ENCODE measurements around the gene G6PC3. TPM values are rescaled to one million over a fixed set of nuclear protein-coding genes. Genes with fewer than 3 reads are reported as not detected.

Gene G6PC3
- total and polyA plus RNA-seq, 4 donors, result 22.7 to 40.0 (median 31.4) TPM

DNA sequence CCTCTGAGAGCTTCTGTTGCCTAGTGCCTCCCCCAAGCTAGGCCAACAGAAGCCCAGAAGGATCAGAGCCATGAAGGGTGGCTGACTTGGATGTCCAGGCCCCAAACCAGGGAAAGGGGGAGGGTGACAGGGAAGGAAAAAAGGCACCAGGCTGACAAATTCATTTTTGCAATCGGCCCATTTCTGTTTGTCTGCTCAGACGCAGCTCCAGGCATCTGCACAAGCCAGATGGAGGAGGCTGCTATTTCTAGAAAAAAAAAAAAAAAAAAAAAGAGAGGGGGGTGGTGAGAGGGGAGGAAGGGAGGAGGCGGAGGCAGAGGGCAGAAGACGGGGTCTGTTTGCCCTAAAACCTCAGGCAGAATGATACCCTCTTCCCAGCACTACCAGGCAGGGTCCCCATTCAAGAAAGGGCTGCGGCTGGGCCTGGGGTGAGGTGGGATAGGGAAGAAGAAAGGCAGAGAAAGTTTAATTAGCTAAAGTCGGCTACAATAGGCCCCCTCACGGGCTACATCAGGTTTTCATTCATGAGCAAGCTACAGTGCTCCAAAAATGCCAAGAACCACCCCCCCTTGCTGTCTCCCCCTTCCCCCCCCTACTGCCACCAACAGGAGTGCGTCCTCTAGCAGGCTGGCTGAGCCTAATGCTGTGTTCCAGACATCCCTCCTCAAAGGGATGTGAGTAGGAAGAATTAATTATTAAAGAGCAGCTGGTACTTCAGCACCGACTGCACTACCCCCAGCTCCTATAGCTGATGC lies 50.5 kb downstream of the G6PC3 start:
- no peaks in the 10 kb centered on the region for H3K4me1 ChIP-seq (ENCODE audit: control insufficient read depth in 1 of 2, insufficient read depth in 2 of 2, low read length in 2 of 2)

DNA sequence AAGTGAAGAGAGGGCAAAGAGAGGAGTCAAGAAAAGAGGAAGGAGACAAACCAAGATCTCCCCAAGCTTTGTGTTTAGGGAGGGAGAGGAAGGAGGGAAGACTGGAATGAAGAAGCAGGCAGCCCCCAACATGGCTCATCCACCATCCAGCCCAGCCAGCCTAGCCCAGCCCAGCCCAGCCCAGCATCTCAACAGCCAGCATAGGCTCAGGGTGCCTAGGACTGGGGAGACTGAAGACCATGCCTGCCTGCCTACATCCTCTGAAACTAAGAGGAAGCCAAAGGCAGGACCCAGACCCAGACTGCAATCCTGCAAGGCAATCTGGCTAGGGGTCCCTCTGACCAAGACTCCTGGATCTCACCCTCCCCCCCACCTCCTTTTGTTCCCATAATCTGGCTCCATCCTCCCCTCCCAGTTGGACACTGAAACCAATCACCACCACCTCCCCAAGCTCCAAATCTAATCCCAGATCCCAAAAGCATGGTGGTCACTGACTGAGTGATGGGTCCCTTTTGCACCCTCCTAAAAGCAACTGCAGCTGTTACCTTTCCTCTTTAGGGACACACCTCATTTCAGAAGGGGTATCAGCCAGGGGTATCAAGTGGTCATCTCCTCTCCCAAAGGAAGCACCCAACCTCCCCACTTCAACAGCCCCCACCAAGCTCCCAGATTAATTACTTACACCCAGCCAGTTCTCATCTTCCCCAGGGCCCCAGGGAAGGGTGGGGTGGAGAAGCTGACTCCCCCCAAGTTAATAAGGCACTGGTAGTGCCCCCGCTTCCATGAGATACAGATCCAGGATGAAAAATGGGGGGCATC lies 51.7 kb downstream of the G6PC3 start:
- DNase-seq (no peak), ATAC-seq (ENCODE audit: low FRiP score) (no peak)
- 13% methylated on average over 1 of the region's 1 CpG for WGBS, 2 donors
- Histone ChIP-seq H3K4me3 (ENCODE audit: low read length in 2 of 2) (peak overlapping the region; percentile 96 to 98), H3K36me3 (ENCODE audit: control insufficient read depth in 1 of 2, insufficient read depth in 2 of 2, low read length in 1 of 2) (no peaks in the 10 kb centered on the region), H3K27ac (ENCODE audit: low read depth in 1 of 2, low read length in 2 of 2) (peak overlapping the region in 1 of 2 donors; percentile 69), H3K9me3 (ENCODE audit: control insufficient read depth, low read length) (no peaks in the 10 kb centered on the region), H3K27me3 (ENCODE audit: control insufficient read depth in 1 of 2, insufficient read depth in 2 of 2, low read length in 1 of 2) (no peaks in the 10 kb centered on the region), H3K4me1 (ENCODE audit: control insufficient read depth in 1 of 2, insufficient read depth in 2 of 2, low read length in 2 of 2) (no peaks in the 10 kb centered on the region)
- intact Hi-C loops (cut with DNase I), result loop anchor here in 1 of 2 donors (10.0 kb wide), 1 partner anchor 217 kb away; the partner anchor contains the start of gene MPP2

More for the DNA sequence above, 50.5 kb downstream of the G6PC3 start:
- Histone ChIP-seq H3K9me3 (ENCODE audit: control insufficient read depth, low read length) (no peaks in the 10 kb centered on the region), H3K27me3 (ENCODE audit: control insufficient read depth in 1 of 2, insufficient read depth in 2 of 2, low read length in 1 of 2) (no peaks in the 10 kb centered on the region), H3K27ac (ENCODE audit: low read depth in 1 of 2, low read length in 2 of 2) (no peak overlapping the region), H3K36me3 (ENCODE audit: control insufficient read depth in 1 of 2, insufficient read depth in 2 of 2, low read length in 1 of 2) (no peaks in the 10 kb centered on the region), H3K4me3 (ENCODE audit: low read length in 2 of 2) (no peak overlapping the region)
- 12 to 15% methylated on average over 9 of the region's 9 CpGs for WGBS, 2 donors
- intact Hi-C loops (cut with DNase I), result loop anchor here in 1 of 2 donors (10.0 kb wide), 1 partner anchor 216 kb away; the partner anchor contains the start of gene MPP2
- ATAC-seq (ENCODE audit: low FRiP score), result no peak
- no peak for DNase-seq

GRCh38 chr17:44122816-44123355 lies 52.4 kb downstream of the G6PC3 start:
- peak; percentile 27 for ATAC-seq (ENCODE audit: low FRiP score)
- 0 to 1% methylated on average over 27 to 32 of the region's 32 CpGs for WGBS, 2 donors
- H3K4me1 ChIP-seq (ENCODE audit: control insufficient read depth in 1 of 2, insufficient read depth in 2 of 2, low read length in 2 of 2), result no peaks in the 10 kb centered on the region
- DNase-seq, result no peak
- H3K36me3 ChIP-seq (ENCODE audit: control insufficient read depth in 1 of 2, insufficient read depth in 2 of 2, low read length in 1 of 2), result no peaks in the 10 kb centered on the region
- intact Hi-C loops (cut with DNase I), result loop anchor here in 1 of 2 donors (1.0 to 10.0 kb wide), 3 partner anchors 15 to 218 kb away; partner anchors contain the start of gene MPP2
- H3K27me3 ChIP-seq (ENCODE audit: control insufficient read depth in 1 of 2, insufficient read depth in 2 of 2, low read length in 1 of 2), result no peaks in the 10 kb centered on the region
- no peaks in the 10 kb centered on the region for H3K9me3 ChIP-seq (ENCODE audit: control insufficient read depth, low read length)
- H3K27ac ChIP-seq (ENCODE audit: low read depth in 1 of 2, low read length in 2 of 2), result peak overlapping the region; percentile 69 to 76
- H3K4me3 ChIP-seq (ENCODE audit: low read length in 2 of 2), result peak overlapping the region; percentile 96 to 98

DNA sequence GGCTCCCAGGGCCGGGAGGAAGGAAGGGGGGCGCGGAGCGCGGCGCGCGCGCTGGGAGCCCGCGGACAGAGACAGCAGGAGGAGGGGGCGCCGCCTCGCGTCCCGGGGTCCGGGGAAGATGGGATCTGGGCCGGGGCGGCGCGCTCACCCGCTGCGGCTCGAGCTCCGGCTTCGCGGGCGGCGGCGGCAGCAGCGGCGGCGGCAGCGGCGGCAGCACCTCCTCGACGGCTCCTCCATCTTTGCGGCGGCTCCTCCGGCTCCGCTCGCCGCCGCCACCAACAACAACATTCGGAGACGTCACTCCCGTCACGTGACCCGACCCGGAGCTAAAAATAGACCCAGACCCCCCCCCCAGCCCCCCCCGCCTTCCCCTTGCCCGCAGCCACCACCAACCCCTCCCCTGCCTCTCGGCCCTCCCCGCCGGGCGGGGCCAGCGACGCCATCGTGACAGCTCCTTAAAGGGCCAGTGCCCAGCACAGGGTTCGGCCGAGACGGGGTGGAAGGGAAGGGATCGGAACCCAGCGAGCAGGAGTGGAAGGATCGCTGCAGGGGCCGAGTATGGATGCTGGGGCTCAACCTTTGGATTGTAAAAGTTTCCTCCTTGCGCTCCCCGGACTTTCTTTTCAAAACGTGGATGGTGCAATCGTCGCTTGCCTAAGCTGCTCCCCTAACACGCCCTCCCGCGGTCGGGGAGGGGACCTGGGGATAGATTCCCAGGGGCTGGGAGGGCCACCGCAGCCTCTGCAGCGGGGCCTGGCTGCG lies 53.0 kb downstream of the G6PC3 start, which contains the start of gene HDAC5:
TSS of gene HDAC5 (minus strand) at position 286 of the 762 bp plus-strand sequence. CDS start 6,126 bp downstream, outside the sequence.
- Histone ChIP-seq H3K36me3 (ENCODE audit: control insufficient read depth in 1 of 2, insufficient read depth in 2 of 2, low read length in 1 of 2) (no peaks in the 10 kb centered on the region), H3K27me3 (ENCODE audit: control insufficient read depth in 1 of 2, insufficient read depth in 2 of 2, low read length in 1 of 2) (no peaks in the 10 kb centered on the region), H3K4me3 (ENCODE audit: low read length in 2 of 2) (peak within 1 kb of the TSS; percentile 96 to 98), H3K27ac (ENCODE audit: low read depth in 1 of 2, low read length in 2 of 2) (peak within 1 kb of the TSS; percentile 69 to 76), H3K4me1 (ENCODE audit: control insufficient read depth in 1 of 2, insufficient read depth in 2 of 2, low read length in 2 of 2) (no peaks in the 10 kb centered on the region), H3K9me3 (ENCODE audit: control insufficient read depth, low read length) (no peaks in the 10 kb centered on the region)
- DNase-seq (peak; percentile 98), ATAC-seq (ENCODE audit: low FRiP score) (peak; percentile 98)
- WGBS, 2 donors, result 0 to 1% methylated on average over 44 to 78 of the region's 78 CpGs
- intact Hi-C loops (cut with DNase I), result loop anchor here in 1 of 2 donors (1.0 to 10.0 kb wide), 3 partner anchors 15 to 219 kb away; partner anchors contain the start of gene MPP2

GRCh38 chr17:44124118-44124438 lies 53.5 kb downstream of the G6PC3 start:
- Histone ChIP-seq H3K36me3 (ENCODE audit: control insufficient read depth in 1 of 2, insufficient read depth in 2 of 2, low read length in 1 of 2) (no peaks in the 10 kb centered on the region), H3K9me3 (ENCODE audit: control insufficient read depth, low read length) (no peaks in the 10 kb centered on the region), H3K27ac (ENCODE audit: low read depth in 1 of 2, low read length in 2 of 2) (peak overlapping the region; percentile 18 to 46), H3K4me1 (ENCODE audit: control insufficient read depth in 1 of 2, insufficient read depth in 2 of 2, low read length in 2 of 2) (no peaks in the 10 kb centered on the region), H3K27me3 (ENCODE audit: control insufficient read depth in 1 of 2, insufficient read depth in 2 of 2, low read length in 1 of 2) (no peaks in the 10 kb centered on the region), H3K4me3 (ENCODE audit: low read length in 2 of 2) (peak overlapping the region; percentile 37 to 41)
- no peak for DNase-seq
- no peak for ATAC-seq (ENCODE audit: low FRiP score)
- 1 to 3% methylated on average over 8 of the region's 8 CpGs for WGBS, 2 donors
- intact Hi-C loops (cut with DNase I), result loop anchor here in 1 of 2 donors (10.0 kb wide), 1 partner anchor 219 kb away; the partner anchor contains the start of gene MPP2

Other genes with a start within 250 kb of the G6PC3 start
- gene MPP3, start 237.6 kb upstream of the G6PC3 start, total RNA-seq, result 10 to 100 TPM; 14.6 to 15.7 TPM
- 10 to 100 TPM in 1 of 2 donors, 1 to 10 TPM in 1; 3.1 to 25.2 TPM for gene MPP3, start 237.6 kb upstream of the G6PC3 start, polyA plus RNA-seq
- gene CD300LG, start 223.6 kb upstream of the G6PC3 start, total RNA-seq, result 1 to 10 TPM; 3.9 to 9.4 TPM
- under 1 TPM; 0.05 to 0.13 TPM for gene CD300LG, start 223.6 kb upstream of the G6PC3 start, polyA plus RNA-seq
- gene MPP2, start 163.2 kb upstream of the G6PC3 start, total RNA-seq, result 10 to 100 TPM; 11.5 to 14.2 TPM
- 1 to 10 TPM; 1.4 to 5.5 TPM for gene MPP2, start 163.2 kb upstream of the G6PC3 start, polyA plus RNA-seq
- gene PPY, start 128.3 kb upstream of the G6PC3 start, total RNA-seq, result not detected
- gene PPY, start 128.3 kb upstream of the G6PC3 start, polyA plus RNA-seq, result not detected
- gene PYY, start 116.8 kb upstream of the G6PC3 start, total RNA-seq, result not detected
- 1 to 10 TPM in 1 of 2 donors, under 1 TPM in 1; 0.20 to 1.1 TPM for gene PYY, start 116.8 kb upstream of the G6PC3 start, polyA plus RNA-seq
- gene NAGS, start 66.1 kb upstream of the G6PC3 start, total RNA-seq, result 1 to 10 TPM in 1 of 2 donors, under 1 TPM in 1; 0.94 to 1.3 TPM
- 1 to 10 TPM in 1 of 2 donors, under 1 TPM in 1; 0.33 to 6.0 TPM for gene NAGS, start 66.1 kb upstream of the G6PC3 start, polyA plus RNA-seq
- gene TMEM101, start 55.8 kb upstream of the G6PC3 start, total RNA-seq, result 10 to 100 TPM; 15.2 to 16.7 TPM
- gene TMEM101, start 55.8 kb upstream of the G6PC3 start, polyA plus RNA-seq, result 10 to 100 TPM; 21.5 to 25.0 TPM
- gene LSM12, start 4.1 kb upstream of the G6PC3 start, total RNA-seq, result 10 to 100 TPM; 36.9 to 43.4 TPM
- gene LSM12, start 4.1 kb upstream of the G6PC3 start, polyA plus RNA-seq, result 10 to 100 TPM; 19.0 to 19.8 TPM
- gene HDAC5, start 52.9 kb downstream of the G6PC3 start, total RNA-seq, result 10 to 100 TPM; 69.7 to 82.6 TPM
- 10 to 100 TPM; 28.9 to 83.4 TPM for gene HDAC5, start 52.9 kb downstream of the G6PC3 start, polyA plus RNA-seq
- 1 to 10 TPM in 1 of 2 donors, under 1 TPM in 1; 0.58 to 1.3 TPM for gene HROB, start 71.2 kb downstream of the G6PC3 start, total RNA-seq
- gene HROB, start 71.2 kb downstream of the G6PC3 start, polyA plus RNA-seq, result 1 to 10 TPM in 1 of 2 donors, not detected in 1; 1.7 TPM
- gene ASB16, start 100.0 kb downstream of the G6PC3 start, total RNA-seq, result 1 to 10 TPM; 1.4 to 2.1 TPM
- 1 to 10 TPM in 1 of 2 donors, under 1 TPM in 1; 0.88 to 1.4 TPM for gene ASB16, start 100.0 kb downstream of the G6PC3 start, polyA plus RNA-seq
- 10 to 100 TPM; 25.8 to 39.7 TPM for gene TMUB2, start 116.2 kb downstream of the G6PC3 start, total RNA-seq
- 10 to 100 TPM; 13.4 to 59.8 TPM for gene TMUB2, start 116.2 kb downstream of the G6PC3 start, polyA plus RNA-seq
- 10 to 100 TPM; 62.9 to 67.5 TPM for gene ATXN7L3, start 129.1 kb downstream of the G6PC3 start, total RNA-seq
- gene ATXN7L3, start 129.1 kb downstream of the G6PC3 start, polyA plus RNA-seq, result 10 to 100 TPM; 18.7 to 35.7 TPM
- gene UBTF, start 148.9 kb downstream of the G6PC3 start, total RNA-seq, result 10 to 100 TPM; 39.1 to 75.4 TPM
- 10 to 100 TPM; 26.5 to 45.9 TPM for gene UBTF, start 148.9 kb downstream of the G6PC3 start, polyA plus RNA-seq
- gene SLC4A1, start 197.4 kb downstream of the G6PC3 start, total RNA-seq, result 10 to 100 TPM in 1 of 2 donors, 1 to 10 TPM in 1; 1.5 to 10.2 TPM
- gene SLC4A1, start 197.4 kb downstream of the G6PC3 start, polyA plus RNA-seq, result under 1 TPM; 0.08 to 0.25 TPM
- gene RUNDC3A, start 237.9 kb downstream of the G6PC3 start, total RNA-seq, result under 1 TPM in 1 of 2 donors, not detected in 1; 0.75 TPM
- gene RUNDC3A, start 237.9 kb downstream of the G6PC3 start, polyA plus RNA-seq, result under 1 TPM; 0.26 to 0.50 TPM

Measured in aorta (tissue), 5 donors.